GM12878 (cell line): ENCODE data around the gene NARF. TPM values are rescaled to one million over a fixed set of nuclear protein-coding genes. Genes with fewer than 3 reads are reported as not detected.

ENCODE experiments used
- EGR1 ChIP-seq, 2 experiments: IDR thresholded peaks; 1 replicate in 1 of 2; 2 replicates in 1 of 2; pipeline ENCODE4 v1.6.1; 2011 to 2012; ENCODE audit warnings: low read depth in 2 of 2, low read length in 2 of 2, borderline replicate concordance in 1 of 2, mild to moderate bottlenecking in 1 of 2, moderate library complexity in 1 of 2
- NFYA ChIP-seq: IDR thresholded peaks from 2 replicates; pipeline ENCODE4 v1.6.1; 2011; ENCODE audit warnings: low read depth, mild to moderate bottlenecking, low read length, improper control_type of control experiment, borderline replicate concordance
- NRF1 ChIP-seq: conservative IDR thresholded peaks from 2 replicates; pipeline ENCODE4 v1.6.1; 2011; ENCODE audit warnings: mild to moderate bottlenecking, low read depth, low read length, improper control_type of control experiment
- PML ChIP-seq: IDR thresholded peaks from 2 replicates; pipeline ENCODE4 v1.6.1; 2012; ENCODE audit warnings: low read length, inconsistent platforms
- POLR2AphosphoS2 ChIP-seq: IDR thresholded peaks from 2 replicates; pipeline ENCODE4 v1.6.1; 2011; ENCODE audit warnings: low read depth, mild to moderate bottlenecking, low read length, improper control_type of control experiment, moderate library complexity
- RELA ChIP-seq: fragments of 450-650 bp; IDR thresholded peaks from 2 replicates; pipeline ENCODE4 v1.8.0; 2014; ENCODE audit warnings: borderline replicate concordance; ENCODE audit not compliant: partially characterized antibody
- SMAD5 ChIP-seq: IDR thresholded peaks from 2 replicates; pipeline ENCODE4 v1.6.1; 2016; ENCODE audit warnings: antibody characterized with exemption, low read depth
- TARDBP ChIP-seq: IDR thresholded peaks from 2 replicates; pipeline ENCODE4 v1.6.1; 2016; ENCODE audit warnings: borderline replicate concordance
- TBL1XR1 ChIP-seq: IDR thresholded peaks from 2 replicates; pipeline ENCODE4 v1.6.1; 2012; ENCODE audit warnings: low read depth, low read length, improper control_type of control experiment
- TCF3 ChIP-seq: IDR thresholded peaks from 2 replicates; pipeline ENCODE4 v1.6.1; 2012; ENCODE audit warnings: low read depth, mild to moderate bottlenecking, low read length, borderline replicate concordance; ENCODE audit not compliant: insufficient read depth
- ZNF217 ChIP-seq: fragments of 450-650 bp; IDR thresholded peaks from 2 replicates; pipeline ENCODE4 v1.6.1; 2017; ENCODE audit warnings: antibody characterized with exemption, mild to moderate bottlenecking
- ZNF24 ChIP-seq: fragments of 450-650 bp; IDR thresholded peaks from 2 replicates; pipeline ENCODE4 v1.6.1; 2017; ENCODE audit warnings: antibody characterized with exemption, mild to moderate bottlenecking
- polyA plus RNA-seq, 11 experiments: library from polyadenylated mRNA; depleted of rRNA in 4 of 11; unstranded in 6 of 11; stranded (reverse) in 5 of 11; fragments of >200 nt; fragmentation: Nextera tagmentation in 4 of 11; fragmentation: Illumina TruSeq in 1 of 11; extraction: Ambion mirVana in 4 of 11; extraction: Trizol in 1 of 11; gene quantifications; 1 replicate in 1 of 11; 2 replicates in 10 of 11; pipeline versions ENCODE4 v1.2.1 to v1.2.3, GENCODE V29; 2011 to 2016; ENCODE audit warnings: inconsistent platforms in 2 of 11, missing spikeins in 2 of 11, low read depth in 1 of 11
- total RNA-seq, 4 experiments: library from RNA; depleted of rRNA in 3 of 4; stranded (reverse); fragments of >200 nt in 3 of 4; fragmentation: Illumina TruSeq in 1 of 4; extraction: Trizol in 1 of 4; gene quantifications; 2 replicates each; pipeline versions ENCODE4 v1.2.1 to v1.2.3, GENCODE V29; 2013 to 2021
- TF ChIP-seq, protein P1 (sequence below): fragments of 150-350 bp; IDR thresholded peaks from 2 replicates; pipeline ENCODE4 v1.6.1; 2016; ENCODE audit warnings: low read depth, low read length
- TF ChIP-seq, protein P2 (sequence below): IDR thresholded peaks from 2 replicates; pipeline ENCODE4 v1.6.1; 2012; ENCODE audit warnings: low read depth, low read length, improper control_type of control experiment

NARF gene
- total and polyA plus RNA-seq, 10 of the 15 experiments (the other 5 are each of a cell fraction or from before 2014, with no cell fraction given): 16.7 to 126 (median 47.5) TPM

- TF ChIP-seq TBL1XR1 (no peak; the same call in none of the 2 replicates), TCF3 (no peak), ZNF24 (no peak), NFYA (no peak), SMAD5 (no peak; the same call in 1 of the 2 replicates), EGR1 (IDR thresholded peaks at IDR 0.05; ENCODE audit: borderline replicate concordance in 1 of 2, low read depth in 2 of 2, low read length in 2 of 2) (no peak), NRF1 (no peak), RELA (no peak), PML (no peak), POLR2AphosphoS2 (0 out of 2 replicates have a peak, but pooled peaks have one; percentile 65), ZNF217 (no peak), TARDBP (0 out of 2 replicates have a peak, but pooled peaks have one; percentile 20)
- TF ChIP-seq, protein P1, sequence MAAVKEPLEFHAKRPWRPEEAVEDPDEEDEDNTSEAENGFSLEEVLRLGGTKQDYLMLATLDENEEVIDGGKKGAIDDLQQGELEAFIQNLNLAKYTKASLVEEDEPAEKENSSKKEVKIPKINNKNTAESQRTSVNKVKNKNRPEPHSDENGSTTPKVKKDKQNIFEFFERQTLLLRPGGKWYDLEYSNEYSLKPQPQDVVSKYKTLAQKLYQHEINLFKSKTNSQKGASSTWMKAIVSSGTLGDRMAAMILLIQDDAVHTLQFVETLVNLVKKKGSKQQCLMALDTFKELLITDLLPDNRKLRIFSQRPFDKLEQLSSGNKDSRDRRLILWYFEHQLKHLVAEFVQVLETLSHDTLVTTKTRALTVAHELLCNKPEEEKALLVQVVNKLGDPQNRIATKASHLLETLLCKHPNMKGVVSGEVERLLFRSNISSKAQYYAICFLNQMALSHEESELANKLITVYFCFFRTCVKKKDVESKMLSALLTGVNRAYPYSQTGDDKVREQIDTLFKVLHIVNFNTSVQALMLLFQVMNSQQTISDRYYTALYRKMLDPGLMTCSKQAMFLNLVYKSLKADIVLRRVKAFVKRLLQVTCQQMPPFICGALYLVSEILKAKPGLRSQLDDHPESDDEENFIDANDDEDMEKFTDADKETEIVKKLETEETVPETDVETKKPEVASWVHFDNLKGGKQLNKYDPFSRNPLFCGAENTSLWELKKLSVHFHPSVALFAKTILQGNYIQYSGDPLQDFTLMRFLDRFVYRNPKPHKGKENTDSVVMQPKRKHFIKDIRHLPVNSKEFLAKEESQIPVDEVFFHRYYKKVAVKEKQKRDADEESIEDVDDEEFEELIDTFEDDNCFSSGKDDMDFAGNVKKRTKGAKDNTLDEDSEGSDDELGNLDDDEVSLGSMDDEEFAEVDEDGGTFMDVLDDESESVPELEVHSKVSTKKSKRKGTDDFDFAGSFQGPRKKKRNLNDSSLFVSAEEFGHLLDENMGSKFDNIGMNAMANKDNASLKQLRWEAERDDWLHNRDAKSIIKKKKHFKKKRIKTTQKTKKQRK: no peak
- TF ChIP-seq, protein P2, sequence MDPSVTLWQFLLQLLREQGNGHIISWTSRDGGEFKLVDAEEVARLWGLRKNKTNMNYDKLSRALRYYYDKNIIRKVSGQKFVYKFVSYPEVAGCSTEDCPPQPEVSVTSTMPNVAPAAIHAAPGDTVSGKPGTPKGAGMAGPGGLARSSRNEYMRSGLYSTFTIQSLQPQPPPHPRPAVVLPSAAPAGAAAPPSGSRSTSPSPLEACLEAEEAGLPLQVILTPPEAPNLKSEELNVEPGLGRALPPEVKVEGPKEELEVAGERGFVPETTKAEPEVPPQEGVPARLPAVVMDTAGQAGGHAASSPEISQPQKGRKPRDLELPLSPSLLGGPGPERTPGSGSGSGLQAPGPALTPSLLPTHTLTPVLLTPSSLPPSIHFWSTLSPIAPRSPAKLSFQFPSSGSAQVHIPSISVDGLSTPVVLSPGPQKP: no peak; the same call in 1 of the 2 replicates
Observed at GRCh38 chr17:82449883-82450356, 8.6 kb upstream of the NARF start (continued).
